Astrocyte of the cerebellum (primary cell): ENCODE data around the gene FN1.

Experiments used
- DNase-seq: peaks from one replicate; pipeline ENCODE4 v3.0.0-alpha.2; 2011; ENCODE audit warnings: low read depth
- H3K4me3 ChIP-seq: 2 replicates; pipeline ENCODE4 v1.5.1; 2011; ENCODE audit warnings: mild to moderate bottlenecking, low read depth, low read length, moderate library complexity
- CTCF ChIP-seq: IDR thresholded peaks from 2 replicates; pipeline ENCODE4 v1.5.1; 2012; ENCODE audit warnings: low read length, low read depth, moderate library complexity, mild to moderate bottlenecking; ENCODE audit errors: missing control alignments
- in situ Hi-C: cut with HindIII; loops from 2 replicates; pipeline ENCODE4 v1.10.0; 2017; ENCODE audit warnings: low sequenced_read_pairs

The FN1 gene

GRCh38 chr2:215358891-215359575 is 76.8 kb downstream of the FN1 start:
- TF ChIP-seq CTCF: no peak
- H3K4me3 ChIP-seq: no peak overlapping the region
- in situ Hi-C loops: no loop called here
- no peak for DNase-seq

GRCh38 chr2:215358312-215358845 is 77.5 kb downstream of the FN1 start:
- no peak for DNase-seq
- no peak overlapping the region for H3K4me3 ChIP-seq
- no peak for TF ChIP-seq CTCF
- in situ Hi-C loops: no loop called here

- no peak overlapping the region for H3K4me3 ChIP-seq
- no peak for TF ChIP-seq CTCF
- no peak for DNase-seq
- in situ Hi-C loops: no loop called here
These were observed 78.2 kb downstream of the FN1 start for GRCh38 chr2:215357660-215358059.

GRCh38 chr2:215356948-215357461 is 78.9 kb downstream of the FN1 start:
- in situ Hi-C loops: no loop called here
- TF ChIP-seq CTCF: no peak
- no peak for DNase-seq
- no peak overlapping the region for H3K4me3 ChIP-seq

- DNase-seq: no peak
- no peak overlapping the region for H3K4me3 ChIP-seq
- no peak for TF ChIP-seq CTCF
- in situ Hi-C loops: no loop called here
These were observed 79.4 kb downstream of the FN1 start for GRCh38 chr2:215356334-215356947.

- no peak for DNase-seq
- H3K4me3 ChIP-seq: no peak overlapping the region
- TF ChIP-seq CTCF: no peak
- in situ Hi-C loops: no loop called here
These were observed 80.1 kb downstream of the FN1 start for GRCh38 chr2:215355801-215356200.
